Tibial nerve (tissue), 3 donors: ENCODE results near the gene RIT1.

ENCODE experiments used
- CTCF ChIP-seq, 5 experiments: fragments of 200-600 bp in 3 of 5; fragments of 450-650 bp in 2 of 5; sonication (generic) in 3 of 5; IDR thresholded peaks; one replicate each; pipeline ENCODE4 v1.5.1; 2016 to 2019; ENCODE audit warnings: antibody characterized with exemption in 5 of 5, mild to moderate bottlenecking in 3 of 5, moderate library complexity in 2 of 5
- POLR2A ChIP-seq, 2 donors: fragments of 450-650 bp; IDR thresholded peaks; one replicate each; pipeline ENCODE4 v1.6.1; 2017; ENCODE audit warnings: antibody characterized with exemption in 2 of 2, mild to moderate bottlenecking in 2 of 2, moderate library complexity in 2 of 2

DNA sequence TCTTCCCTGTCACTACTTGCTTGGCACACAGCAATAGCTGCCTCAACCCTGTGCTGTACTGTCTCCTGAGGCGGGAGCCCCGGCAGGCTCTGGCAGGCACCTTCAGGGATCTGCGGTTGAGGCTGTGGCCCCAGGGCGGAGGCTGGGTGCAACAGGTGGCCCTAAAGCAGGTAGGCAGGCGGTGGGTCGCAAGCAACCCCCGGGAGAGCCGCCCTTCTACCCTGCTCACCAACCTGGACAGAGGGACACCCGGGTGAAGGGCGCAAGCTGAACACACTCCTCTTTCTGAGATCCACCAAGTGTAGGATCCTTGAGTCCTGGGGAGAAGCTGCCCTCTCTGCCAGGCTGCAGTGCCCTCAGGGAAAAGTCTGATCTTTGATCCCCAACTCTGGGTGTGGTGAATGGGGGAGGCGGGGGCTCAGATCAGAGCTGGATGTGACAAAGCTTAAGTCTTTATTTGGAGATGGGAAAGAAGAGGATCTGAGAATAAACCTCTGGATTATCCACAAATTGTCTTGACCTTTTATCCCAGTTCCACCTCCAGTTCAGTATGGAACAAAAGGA, 31.5 kb upstream of the RIT1 start:
- TF ChIP-seq CTCF (IDR thresholded peaks at IDR 0.05), result no peak
- TF ChIP-seq POLR2A (IDR thresholded peaks at IDR 0.05), result no peak
